Measurements from ENCODE around the gene GPC6.

The GPC6 gene

GRCh38 chr13:94415500-94416237 lies 1189.1 kb downstream of the GPC6 start:
- no peak for DNase-seq (ENCODE audit: extremely low spot score)
- CTCF ChIA-PET = interaction anchor here (0.6 to 3.4 kb wide), 15 partner anchors 8 to 1153 kb away, joined by 3 to 29 read pairs (median 5); no protein-coding TSS in a partner anchor
- TF ChIP-seq NFRKB (IDR thresholded peaks at IDR 0.05) (no peak), L3MBTL2 (conservative IDR thresholded peaks at IDR 0.05) (no peak), SP1 (IDR thresholded peaks at IDR 0.05) (no peak), LEF1 (IDR thresholded peaks at IDR 0.05; ENCODE audit: borderline replicate concordance) (no peak), ARNT (IDR thresholded peaks at IDR 0.05) (no peak), PKNOX1 (IDR thresholded peaks at IDR 0.05) (no peak), HDGF (IDR thresholded peaks at IDR 0.05; ENCODE audit: borderline replicate concordance) (no peak), SUZ12 (IDR thresholded peaks at IDR 0.05) (no peak), CTBP1 (IDR thresholded peaks at IDR 0.05; ENCODE audit: borderline replicate concordance) (no peak), ELF4 (IDR thresholded peaks at IDR 0.05) (no peak), TARDBP (IDR thresholded peaks at IDR 0.05) (no peak), FOXM1 (IDR thresholded peaks at IDR 0.05; ENCODE audit: borderline replicate concordance) (no peak)
- POLR2A ChIA-PET = no interaction called here

- CTCF ChIA-PET = interaction anchor here (0.6 to 3.4 kb wide), 17 partner anchors 9 to 1555 kb away, joined by 3 to 29 read pairs (median 5); no protein-coding TSS in a partner anchor
- TF ChIP-seq FOXK2 (IDR thresholded peaks at IDR 0.05) (no peak), SP1 (IDR thresholded peaks at IDR 0.05) (no peak), CTBP1 (IDR thresholded peaks at IDR 0.05; ENCODE audit: borderline replicate concordance) (no peak), FOXM1 (IDR thresholded peaks at IDR 0.05; ENCODE audit: borderline replicate concordance) (no peak), FOXA1 (IDR thresholded peaks at IDR 0.05) (no peak), SUZ12 (IDR thresholded peaks at IDR 0.05) (no peak), LEF1 (IDR thresholded peaks at IDR 0.05; ENCODE audit: borderline replicate concordance) (no peak), ARNT (IDR thresholded peaks at IDR 0.05) (no peak), ZNF384 (IDR thresholded peaks at IDR 0.05) (no peak)
- peak; percentile 84 for DNase-seq (ENCODE audit: extremely low spot score)
- POLR2A ChIA-PET = no interaction called here
Measured at GRCh38 chr13:94416454-94417080, 1190.0 kb downstream of the GPC6 start.

- CTCF ChIA-PET = interaction anchor here (1.0 to 3.4 kb wide), 7 partner anchors 8 to 225 kb away, joined by 3 to 29 read pairs (median 10); no protein-coding TSS in a partner anchor
- DNase-seq (ENCODE audit: extremely low spot score) = no peak
- no peak for TF ChIP-seq NFRKB (IDR thresholded peaks at IDR 0.05)
- TF ChIP-seq ZNF384 (IDR thresholded peaks at IDR 0.05) = no peak
- no peak for TF ChIP-seq PKNOX1 (IDR thresholded peaks at IDR 0.05)
- no peak for TF ChIP-seq ARNT (IDR thresholded peaks at IDR 0.05)
- no peak for TF ChIP-seq BHLHE40 (IDR thresholded peaks at IDR 0.05; ENCODE audit: borderline replicate concordance)
- no peak for TF ChIP-seq L3MBTL2 (conservative IDR thresholded peaks at IDR 0.05)
- TF ChIP-seq SP1 (IDR thresholded peaks at IDR 0.05) = no peak
- no peak for TF ChIP-seq ELF4 (IDR thresholded peaks at IDR 0.05)
- TF ChIP-seq TARDBP (IDR thresholded peaks at IDR 0.05) = no peak
- no peak for TF ChIP-seq FOXK2 (IDR thresholded peaks at IDR 0.05)
- TF ChIP-seq FOXM1 (IDR thresholded peaks at IDR 0.05; ENCODE audit: borderline replicate concordance) = no peak
- TF ChIP-seq FOXA1 (IDR thresholded peaks at IDR 0.05) = no peak
- no peak for TF ChIP-seq CTBP1 (IDR thresholded peaks at IDR 0.05; ENCODE audit: borderline replicate concordance)
- TF ChIP-seq LEF1 (IDR thresholded peaks at IDR 0.05; ENCODE audit: borderline replicate concordance) = no peak
- TF ChIP-seq SUZ12 (IDR thresholded peaks at IDR 0.05) = no peak
- no peak for TF ChIP-seq HDGF (IDR thresholded peaks at IDR 0.05; ENCODE audit: borderline replicate concordance)
- POLR2A ChIA-PET = no interaction called here
Measured at GRCh38 chr13:94417294-94417693, 1190.7 kb downstream of the GPC6 start.

GRCh38 chr13:94419304-94419924 lies 1192.8 kb downstream of the GPC6 start:
- CTCF ChIA-PET = interaction anchor here (0.6 to 1.1 kb wide), 2 partner anchors 49 to 58 kb away, joined by 4 read pairs; no protein-coding TSS in a partner anchor

More at GRCh38 chr13:94419304-94419924, 1192.8 kb downstream of the GPC6 start:
- DNase-seq (ENCODE audit: extremely low spot score) = no peak
- POLR2A ChIA-PET = no interaction called here
- TF ChIP-seq TARDBP (IDR thresholded peaks at IDR 0.05) (no peak), FOXA1 (IDR thresholded peaks at IDR 0.05) (no peak), BHLHE40 (IDR thresholded peaks at IDR 0.05; ENCODE audit: borderline replicate concordance) (no peak), PKNOX1 (IDR thresholded peaks at IDR 0.05) (no peak), FOXM1 (IDR thresholded peaks at IDR 0.05; ENCODE audit: borderline replicate concordance) (no peak), ZNF384 (IDR thresholded peaks at IDR 0.05) (no peak), ARNT (IDR thresholded peaks at IDR 0.05) (no peak), SP1 (IDR thresholded peaks at IDR 0.05) (no peak), L3MBTL2 (conservative IDR thresholded peaks at IDR 0.05) (no peak), LEF1 (IDR thresholded peaks at IDR 0.05; ENCODE audit: borderline replicate concordance) (no peak), ELF4 (IDR thresholded peaks at IDR 0.05) (no peak), NFRKB (IDR thresholded peaks at IDR 0.05) (no peak), SUZ12 (IDR thresholded peaks at IDR 0.05) (no peak), FOXK2 (IDR thresholded peaks at IDR 0.05) (no peak)
